HEK293 (cell line): ENCODE measurements around the gene SAFB.

Source experiments
- CTCF ChIP-seq: fragments of 450-650 bp; formaldehyde crosslinking; IDR thresholded peaks from 2 replicates; pipeline ENCODE4 v1.5.1; 2016; ENCODE audit warnings: missing biosample characterization, missing genetic modification characterization
- PRDM10 ChIP-seq: fragments of 450-650 bp; formaldehyde crosslinking; IDR thresholded peaks from 2 replicates; pipeline ENCODE4 v1.5.1; 2016; ENCODE audit warnings: missing biosample characterization, missing genetic modification characterization
- ZNF114 ChIP-seq: fragments of 450-650 bp; formaldehyde crosslinking; IDR thresholded peaks from 2 replicates; pipeline ENCODE4 v1.5.0; 2017; ENCODE audit warnings: missing biosample characterization, missing genetic modification characterization
- ZNF175 ChIP-seq: fragments of 450-650 bp; formaldehyde crosslinking; IDR thresholded peaks from 2 replicates; pipeline ENCODE4 v1.5.1; 2016; ENCODE audit warnings: missing biosample characterization, missing genetic modification characterization
- ZNF302 ChIP-seq: fragments of 450-650 bp; formaldehyde crosslinking; IDR thresholded peaks from 2 replicates; pipeline ENCODE4 v1.5.1; 2016; ENCODE audit warnings: missing biosample characterization, missing genetic modification characterization, low read depth
- ZNF501 ChIP-seq: fragments of 450-650 bp; formaldehyde crosslinking; IDR thresholded peaks from 2 replicates; pipeline ENCODE4 v1.5.1; 2016; ENCODE audit warnings: missing biosample characterization, missing genetic modification characterization

DNA sequence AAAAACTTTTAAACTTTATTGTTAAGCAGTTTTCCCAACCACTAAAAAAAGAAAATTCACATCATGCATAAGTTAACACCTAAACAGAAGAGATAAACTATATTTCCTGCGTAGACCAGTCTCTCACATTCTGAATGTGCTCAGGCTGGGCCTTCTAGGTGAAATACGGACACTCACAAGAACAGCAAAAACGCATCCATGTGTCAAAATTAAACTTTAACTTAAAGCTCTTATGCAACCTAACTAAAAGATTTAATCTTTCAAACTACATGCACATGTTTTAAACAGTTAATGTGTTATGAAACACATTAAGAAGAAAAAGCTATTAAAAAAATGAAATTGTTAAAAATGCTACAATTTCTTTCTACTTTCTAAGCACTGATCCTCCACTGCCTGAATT lies 2.9 kb upstream of the SAFB start:
- TF ChIP-seq CTCF (no peak), ZNF175 (tag by site-specific recombination) (no peak), ZNF114 (no peak), ZNF302 (tag by site-specific recombination) (no peak), PRDM10 (no peak), ZNF501 (no peak)
